Measurements from ENCODE around the gene ZNF438.

Gene ZNF438

DNA sequence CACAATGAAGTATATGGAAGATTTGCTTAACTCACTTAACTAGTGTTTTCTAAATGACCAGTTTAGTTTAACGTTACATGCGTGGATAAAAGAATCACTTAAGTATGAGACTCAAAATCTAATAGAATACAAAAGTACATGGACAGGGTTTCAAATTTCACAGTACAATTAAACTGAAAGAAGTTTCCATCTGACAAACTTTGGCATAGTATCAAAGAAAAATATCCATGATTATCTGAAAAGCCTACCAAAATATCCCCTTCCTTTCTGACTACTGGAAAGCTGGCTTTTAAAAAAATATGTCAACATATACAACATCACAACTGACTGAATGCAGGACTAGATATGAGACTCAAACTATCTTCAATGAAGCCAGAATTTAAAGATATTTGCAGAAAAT is 164.8 kb downstream of the ZNF438 start:
- TF ChIP-seq ZNF565 (CRISPR knock-in tag; conservative IDR thresholded peaks at IDR 0.05; ENCODE audit: low read depth) (no peak), ZC3H10 (CRISPR knock-in tag; IDR thresholded peaks at IDR 0.05) (no peak), ZNF70 (CRISPR knock-in tag; IDR thresholded peaks at IDR 0.05) (no peak), RARB (CRISPR knock-in tag; IDR thresholded peaks at IDR 0.05) (no peak), GLIS3 (CRISPR knock-in tag; IDR thresholded peaks at IDR 0.05) (no peak), ZNF8 (CRISPR knock-in tag; IDR thresholded peaks at IDR 0.05) (no peak), TCF4 (CRISPR knock-in tag; IDR thresholded peaks at IDR 0.05; ENCODE audit: borderline replicate concordance) (no peak), ZFP30 (CRISPR knock-in tag; IDR thresholded peaks at IDR 0.05) (no peak), PPARA (CRISPR knock-in tag; IDR thresholded peaks at IDR 0.05; ENCODE audit: borderline replicate concordance) (no peak), TOX (CRISPR knock-in tag; IDR thresholded peaks at IDR 0.05; ENCODE audit: borderline replicate concordance) (no peak)
- TF ChIP-seq, protein P1, sequence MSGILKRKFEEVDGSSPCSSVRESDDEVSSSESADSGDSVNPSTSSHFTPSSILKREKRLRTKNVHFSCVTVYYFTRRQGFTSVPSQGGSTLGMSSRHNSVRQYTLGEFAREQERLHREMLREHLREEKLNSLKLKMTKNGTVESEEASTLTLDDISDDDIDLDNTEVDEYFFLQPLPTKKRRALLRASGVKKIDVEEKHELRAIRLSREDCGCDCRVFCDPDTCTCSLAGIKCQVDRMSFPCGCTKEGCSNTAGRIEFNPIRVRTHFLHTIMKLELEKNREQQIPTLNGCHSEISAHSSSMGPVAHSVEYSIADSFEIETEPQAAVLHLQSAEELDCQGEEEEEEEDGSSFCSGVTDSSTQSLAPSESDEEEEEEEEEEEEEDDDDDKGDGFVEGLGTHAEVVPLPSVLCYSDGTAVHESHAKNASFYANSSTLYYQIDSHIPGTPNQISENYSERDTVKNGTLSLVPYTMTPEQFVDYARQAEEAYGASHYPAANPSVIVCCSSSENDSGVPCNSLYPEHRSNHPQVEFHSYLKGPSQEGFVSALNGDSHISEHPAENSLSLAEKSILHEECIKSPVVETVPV (CRISPR knock-in tag; IDR thresholded peaks at IDR 0.05) = no peak

DNA sequence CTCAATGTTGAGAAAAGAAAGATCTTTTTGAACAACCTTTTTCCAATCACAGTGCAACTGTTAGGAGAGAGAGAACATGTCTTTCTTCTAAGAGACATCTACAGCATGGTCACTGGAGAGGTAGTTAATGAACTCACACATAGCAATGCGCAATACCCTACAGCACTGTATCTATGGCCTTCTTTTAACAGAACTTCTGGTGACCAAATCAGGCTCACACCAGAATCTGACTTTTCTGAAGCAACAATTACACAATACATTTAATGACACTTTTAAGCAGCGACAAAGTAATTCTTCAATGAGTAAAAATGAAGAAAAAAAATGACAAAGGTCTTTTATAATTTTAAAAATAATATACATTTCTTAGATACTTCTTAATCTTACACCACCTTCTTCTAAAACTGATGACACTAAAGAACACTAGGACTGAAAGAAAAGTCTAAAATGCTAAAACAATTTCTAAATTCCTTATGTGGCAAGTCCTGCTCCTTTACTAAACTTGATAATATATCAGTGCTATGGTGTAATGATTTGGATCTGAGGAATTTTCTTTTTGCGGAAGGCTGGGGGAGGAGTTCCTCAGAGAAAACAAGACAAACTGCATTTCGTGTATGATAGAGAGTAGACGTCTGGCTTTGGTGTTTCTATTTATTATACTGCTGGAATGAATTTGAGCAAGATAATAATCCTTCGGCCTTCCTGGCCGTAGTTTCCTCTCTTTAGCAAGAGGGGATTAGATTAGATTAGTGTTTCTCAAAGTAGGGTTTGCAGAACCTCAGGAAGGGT is 166.3 kb downstream of the ZNF438 start:
- ATAC-seq = no peak
- TF ChIP-seq CSDC2 (CRISPR knock-in tag; IDR thresholded peaks at IDR 0.05) = no peak
- no peak for TF ChIP-seq RARB (CRISPR knock-in tag; IDR thresholded peaks at IDR 0.05)
- no peak for TF ChIP-seq ZFP30 (CRISPR knock-in tag; IDR thresholded peaks at IDR 0.05)
- TF ChIP-seq ARNTL (CRISPR knock-in tag; IDR thresholded peaks at IDR 0.05; ENCODE audit: borderline replicate concordance, low read depth) = no peak
- TF ChIP-seq, protein P2, sequence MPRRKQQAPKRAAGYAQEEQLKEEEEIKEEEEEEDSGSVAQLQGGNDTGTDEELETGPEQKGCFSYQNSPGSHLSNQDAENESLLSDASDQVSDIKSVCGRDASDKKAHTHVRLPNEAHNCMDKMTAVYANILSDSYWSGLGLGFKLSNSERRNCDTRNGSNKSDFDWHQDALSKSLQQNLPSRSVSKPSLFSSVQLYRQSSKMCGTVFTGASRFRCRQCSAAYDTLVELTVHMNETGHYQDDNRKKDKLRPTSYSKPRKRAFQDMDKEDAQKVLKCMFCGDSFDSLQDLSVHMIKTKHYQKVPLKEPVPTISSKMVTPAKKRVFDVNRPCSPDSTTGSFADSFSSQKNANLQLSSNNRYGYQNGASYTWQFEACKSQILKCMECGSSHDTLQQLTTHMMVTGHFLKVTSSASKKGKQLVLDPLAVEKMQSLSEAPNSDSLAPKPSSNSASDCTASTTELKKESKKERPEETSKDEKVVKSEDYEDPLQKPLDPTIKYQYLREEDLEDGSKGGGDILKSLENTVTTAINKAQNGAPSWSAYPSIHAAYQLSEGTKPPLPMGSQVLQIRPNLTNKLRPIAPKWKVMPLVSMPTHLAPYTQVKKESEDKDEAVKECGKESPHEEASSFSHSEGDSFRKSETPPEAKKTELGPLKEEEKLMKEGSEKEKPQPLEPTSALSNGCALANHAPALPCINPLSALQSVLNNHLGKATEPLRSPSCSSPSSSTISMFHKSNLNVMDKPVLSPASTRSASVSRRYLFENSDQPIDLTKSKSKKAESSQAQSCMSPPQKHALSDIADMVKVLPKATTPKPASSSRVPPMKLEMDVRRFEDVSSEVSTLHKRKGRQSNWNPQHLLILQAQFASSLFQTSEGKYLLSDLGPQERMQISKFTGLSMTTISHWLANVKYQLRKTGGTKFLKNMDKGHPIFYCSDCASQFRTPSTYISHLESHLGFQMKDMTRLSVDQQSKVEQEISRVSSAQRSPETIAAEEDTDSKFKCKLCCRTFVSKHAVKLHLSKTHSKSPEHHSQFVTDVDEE (CRISPR knock-in tag; IDR thresholded peaks at IDR 0.05) = no peak
- no peak for TF ChIP-seq TCF4 (CRISPR knock-in tag; IDR thresholded peaks at IDR 0.05; ENCODE audit: borderline replicate concordance)
- no peak for TF ChIP-seq TOX (CRISPR knock-in tag; IDR thresholded peaks at IDR 0.05; ENCODE audit: borderline replicate concordance)
- TF ChIP-seq ZNF70 (CRISPR knock-in tag; IDR thresholded peaks at IDR 0.05) = no peak
- TF ChIP-seq ZNF8 (CRISPR knock-in tag; IDR thresholded peaks at IDR 0.05) = no peak
- TF ChIP-seq, protein P3, sequence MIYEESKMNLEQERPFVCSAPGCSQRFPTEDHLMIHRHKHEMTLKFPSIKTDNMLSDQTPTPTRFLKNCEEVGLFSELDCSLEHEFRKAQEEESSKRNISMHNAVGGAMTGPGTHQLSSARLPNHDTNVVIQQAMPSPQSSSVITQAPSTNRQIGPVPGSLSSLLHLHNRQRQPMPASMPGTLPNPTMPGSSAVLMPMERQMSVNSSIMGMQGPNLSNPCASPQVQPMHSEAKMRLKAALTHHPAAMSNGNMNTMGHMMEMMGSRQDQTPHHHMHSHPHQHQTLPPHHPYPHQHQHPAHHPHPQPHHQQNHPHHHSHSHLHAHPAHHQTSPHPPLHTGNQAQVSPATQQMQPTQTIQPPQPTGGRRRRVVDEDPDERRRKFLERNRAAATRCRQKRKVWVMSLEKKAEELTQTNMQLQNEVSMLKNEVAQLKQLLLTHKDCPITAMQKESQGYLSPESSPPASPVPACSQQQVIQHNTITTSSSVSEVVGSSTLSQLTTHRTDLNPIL (CRISPR knock-in tag; IDR thresholded peaks at IDR 0.05; ENCODE audit: low read depth) = no peak
- TF ChIP-seq ISL1 (CRISPR knock-in tag; IDR thresholded peaks at IDR 0.05) = no peak

More for the DNA sequence above, 164.8 kb downstream of the ZNF438 start:
- no peak for ATAC-seq

DNA sequence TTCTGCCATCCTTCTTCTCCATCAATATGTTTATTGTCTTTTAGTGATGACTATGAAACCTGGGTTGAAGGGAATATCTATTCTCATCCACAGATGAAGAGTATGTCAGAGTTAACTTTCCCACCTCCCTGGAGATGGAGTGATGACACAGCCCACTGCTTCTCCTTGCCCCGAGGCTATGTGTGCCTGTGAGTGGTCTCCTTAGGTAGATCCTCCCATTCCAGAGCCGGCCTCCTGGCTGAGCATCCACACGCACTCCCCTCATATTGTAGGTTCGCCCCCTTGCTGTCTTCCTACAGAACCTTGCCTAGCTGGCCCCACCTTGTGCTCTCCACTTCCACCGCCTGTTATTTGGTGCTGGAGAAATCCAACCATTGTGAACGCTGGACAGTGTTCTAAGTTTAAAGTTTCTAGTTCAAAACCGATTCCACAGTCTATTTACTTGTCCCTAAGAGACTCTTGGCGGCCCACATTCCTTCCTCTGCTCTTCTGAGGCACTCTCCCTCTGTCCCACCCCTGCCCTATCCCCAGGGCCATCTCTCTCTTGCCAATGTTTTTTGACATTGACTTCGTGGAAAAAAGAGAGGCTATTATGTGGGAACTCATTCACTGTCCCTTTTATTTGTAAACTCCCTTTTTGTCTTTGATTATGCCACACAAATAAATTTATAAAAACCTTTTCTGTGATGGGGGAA is 168.0 kb downstream of the ZNF438 start:
- ATAC-seq = no peak
- TF ChIP-seq SNAI2 (CRISPR knock-in tag; IDR thresholded peaks at IDR 0.05) (no peak), ESRRG (CRISPR knock-in tag; IDR thresholded peaks at IDR 0.05) (no peak), ZNF8 (CRISPR knock-in tag; IDR thresholded peaks at IDR 0.05) (no peak), ZNF565 (CRISPR knock-in tag; conservative IDR thresholded peaks at IDR 0.05; ENCODE audit: low read depth) (no peak), ARNTL (CRISPR knock-in tag; IDR thresholded peaks at IDR 0.05; ENCODE audit: borderline replicate concordance, low read depth) (no peak), ISL1 (CRISPR knock-in tag; IDR thresholded peaks at IDR 0.05) (no peak), ZFP3 (CRISPR knock-in tag; IDR thresholded peaks at IDR 0.05) (no peak), PPARA (CRISPR knock-in tag; IDR thresholded peaks at IDR 0.05; ENCODE audit: borderline replicate concordance) (no peak), BACH2 (CRISPR knock-in tag; IDR thresholded peaks at IDR 0.05; ENCODE audit: borderline replicate concordance) (no peak), CSDC2 (CRISPR knock-in tag; IDR thresholded peaks at IDR 0.05) (no peak), ZNF70 (CRISPR knock-in tag; IDR thresholded peaks at IDR 0.05) (no peak), RARB (CRISPR knock-in tag; IDR thresholded peaks at IDR 0.05) (no peak), GLIS3 (CRISPR knock-in tag; IDR thresholded peaks at IDR 0.05) (no peak)
- TF ChIP-seq, protein P4, sequence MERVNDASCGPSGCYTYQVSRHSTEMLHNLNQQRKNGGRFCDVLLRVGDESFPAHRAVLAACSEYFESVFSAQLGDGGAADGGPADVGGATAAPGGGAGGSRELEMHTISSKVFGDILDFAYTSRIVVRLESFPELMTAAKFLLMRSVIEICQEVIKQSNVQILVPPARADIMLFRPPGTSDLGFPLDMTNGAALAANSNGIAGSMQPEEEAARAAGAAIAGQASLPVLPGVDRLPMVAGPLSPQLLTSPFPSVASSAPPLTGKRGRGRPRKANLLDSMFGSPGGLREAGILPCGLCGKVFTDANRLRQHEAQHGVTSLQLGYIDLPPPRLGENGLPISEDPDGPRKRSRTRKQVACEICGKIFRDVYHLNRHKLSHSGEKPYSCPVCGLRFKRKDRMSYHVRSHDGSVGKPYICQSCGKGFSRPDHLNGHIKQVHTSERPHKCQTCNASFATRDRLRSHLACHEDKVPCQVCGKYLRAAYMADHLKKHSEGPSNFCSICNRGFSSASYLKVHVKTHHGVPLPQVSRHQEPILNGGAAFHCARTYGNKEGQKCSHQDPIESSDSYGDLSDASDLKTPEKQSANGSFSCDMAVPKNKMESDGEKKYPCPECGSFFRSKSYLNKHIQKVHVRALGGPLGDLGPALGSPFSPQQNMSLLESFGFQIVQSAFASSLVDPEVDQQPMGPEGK (CRISPR knock-in tag; IDR thresholded peaks at IDR 0.05; ENCODE audit: borderline replicate concordance) = no peak
- TF ChIP-seq, protein P5, sequence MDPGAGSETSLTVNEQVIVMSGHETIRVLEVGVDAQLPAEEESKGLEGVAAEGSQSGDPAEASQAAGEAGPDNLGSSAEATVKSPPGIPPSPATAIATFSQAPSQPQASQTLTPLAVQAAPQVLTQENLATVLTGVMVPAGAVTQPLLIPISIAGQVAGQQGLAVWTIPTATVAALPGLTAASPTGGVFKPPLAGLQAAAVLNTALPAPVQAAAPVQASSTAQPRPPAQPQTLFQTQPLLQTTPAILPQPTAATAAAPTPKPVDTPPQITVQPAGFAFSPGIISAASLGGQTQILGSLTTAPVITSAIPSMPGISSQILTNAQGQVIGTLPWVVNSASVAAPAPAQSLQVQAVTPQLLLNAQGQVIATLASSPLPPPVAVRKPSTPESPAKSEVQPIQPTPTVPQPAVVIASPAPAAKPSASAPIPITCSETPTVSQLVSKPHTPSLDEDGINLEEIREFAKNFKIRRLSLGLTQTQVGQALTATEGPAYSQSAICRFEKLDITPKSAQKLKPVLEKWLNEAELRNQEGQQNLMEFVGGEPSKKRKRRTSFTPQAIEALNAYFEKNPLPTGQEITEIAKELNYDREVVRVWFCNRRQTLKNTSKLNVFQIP (CRISPR knock-in tag; IDR thresholded peaks at IDR 0.05; ENCODE audit: borderline replicate concordance, low read depth) = no peak
- TF ChIP-seq, protein P1 (CRISPR knock-in tag; IDR thresholded peaks at IDR 0.05) = no peak
- TF ChIP-seq, protein P3 (CRISPR knock-in tag; IDR thresholded peaks at IDR 0.05; ENCODE audit: low read depth) = no peak

Data from SK-N-SH treated with all-trans-retinoic acid at 6 μM for 48 hours (cell line).